Amniotic stem cell (primary cell): ENCODE measurements around the gene MINDY3.
"Not testable (repeated sequence)": the region's sequence is repeated elsewhere in the genome, so short reads cannot be mapped to it uniquely, and the experiment has no call there.

ENCODE experiments used
- DNase-seq: peaks from one replicate; lab custom pipeline; 2025; lab: John Stamatoyannopoulos, UW

Gene MINDY3

DNA sequence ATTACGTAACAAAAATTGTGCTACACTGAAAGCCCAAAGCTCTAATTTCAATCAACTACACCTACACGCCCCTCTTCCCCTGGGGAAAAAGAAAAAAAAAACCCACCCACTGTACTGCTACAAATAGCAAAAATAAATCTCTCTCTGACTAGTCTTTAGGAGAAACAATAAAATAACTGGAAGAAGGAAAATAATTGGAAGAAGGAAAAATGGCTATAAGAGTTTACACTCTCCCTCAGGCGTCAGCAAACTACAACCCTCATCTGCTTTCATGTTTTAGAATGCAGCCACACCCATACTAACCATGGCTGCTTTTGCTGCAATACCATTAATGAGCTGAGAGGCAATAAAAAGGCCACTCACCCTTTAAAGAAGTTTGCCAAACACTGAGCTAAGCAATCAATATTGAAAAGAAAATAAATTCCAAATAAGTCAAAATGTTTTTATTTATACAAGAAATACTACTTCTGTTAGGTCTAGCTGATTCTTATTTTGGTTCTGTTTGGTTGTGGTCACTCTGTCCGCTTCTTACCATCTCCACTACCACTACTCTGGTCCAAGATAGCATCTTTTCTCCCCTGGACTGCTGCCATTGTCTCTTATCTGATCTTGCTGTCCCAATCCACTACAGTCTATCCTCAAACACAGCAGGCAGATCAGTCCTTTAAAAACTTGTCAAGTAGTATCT is 3.8 kb downstream of the MINDY3 start:
- DNase-seq = no peak

DNA sequence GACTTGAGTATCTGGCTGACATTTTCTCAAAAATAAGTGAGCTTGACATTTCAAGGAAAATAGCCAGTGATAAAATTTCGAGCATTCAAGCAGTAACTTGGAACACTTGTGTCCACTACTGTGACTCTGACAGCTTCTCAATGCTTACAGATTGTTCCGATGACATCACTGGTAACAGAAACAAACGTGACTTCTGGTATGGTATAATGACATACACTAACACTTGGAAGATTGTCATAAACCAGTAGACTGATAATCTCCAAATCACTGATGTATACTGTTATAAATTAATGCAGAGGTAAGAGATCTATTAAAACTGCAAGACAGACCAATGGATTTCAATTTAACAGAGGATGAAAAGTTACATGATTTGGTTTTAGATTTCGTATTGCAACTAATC is 6.5 kb downstream of the MINDY3 start:
- no peak for DNase-seq

DNA sequence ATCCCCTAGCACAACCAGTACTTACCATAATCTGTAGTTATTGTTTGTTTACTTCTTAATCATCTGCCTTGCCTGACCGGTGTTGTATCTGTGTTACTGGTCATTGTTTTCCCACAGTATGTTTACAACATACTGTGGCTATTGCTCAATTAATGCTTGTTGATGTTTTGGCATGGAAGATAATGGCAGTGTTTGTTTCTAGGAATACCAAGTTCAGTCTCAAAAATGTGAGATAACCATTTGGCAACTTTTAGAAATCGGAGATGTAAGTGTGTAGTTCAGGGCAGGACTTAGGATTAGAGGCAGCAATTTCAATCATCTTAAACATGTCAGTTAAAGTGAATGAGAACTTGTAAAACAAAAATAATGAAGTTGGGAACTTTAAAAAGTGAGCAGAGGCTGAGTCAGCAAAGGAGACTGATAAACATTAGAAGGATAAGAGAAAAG is 8.2 kb downstream of the MINDY3 start:
- no peak for DNase-seq

DNA sequence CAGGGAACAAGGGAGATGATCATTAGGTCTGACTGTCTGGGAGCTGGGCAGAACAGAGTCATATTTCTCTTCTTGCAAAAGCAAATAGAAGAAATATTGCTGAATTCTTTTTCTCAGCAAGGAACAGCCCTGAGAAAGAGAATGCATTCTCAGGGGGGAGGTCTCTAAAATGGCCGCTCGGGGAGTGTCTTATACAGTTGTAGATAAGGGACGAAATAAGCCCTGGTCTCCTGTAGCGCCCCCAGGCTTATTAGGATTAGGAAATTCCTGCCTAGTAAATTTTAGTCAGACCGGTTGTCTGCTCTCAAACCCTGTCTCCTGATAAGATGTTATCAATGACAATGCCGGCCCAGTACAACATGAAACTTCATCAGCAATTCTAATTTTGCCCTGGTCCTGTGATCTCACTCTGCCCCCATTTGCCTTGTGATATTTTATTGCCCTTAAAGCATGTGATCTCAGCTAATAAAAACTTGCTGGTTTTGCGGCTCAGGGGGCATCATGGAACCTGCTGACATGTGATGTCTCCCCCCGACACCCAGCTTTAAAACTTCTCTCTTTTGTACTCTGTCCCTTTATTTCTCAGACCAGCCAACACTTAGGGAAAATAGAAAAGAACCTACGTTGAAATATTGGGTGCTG is 9.8 kb downstream of the MINDY3 start:
- DNase-seq = not testable (repeated sequence)

DNA sequence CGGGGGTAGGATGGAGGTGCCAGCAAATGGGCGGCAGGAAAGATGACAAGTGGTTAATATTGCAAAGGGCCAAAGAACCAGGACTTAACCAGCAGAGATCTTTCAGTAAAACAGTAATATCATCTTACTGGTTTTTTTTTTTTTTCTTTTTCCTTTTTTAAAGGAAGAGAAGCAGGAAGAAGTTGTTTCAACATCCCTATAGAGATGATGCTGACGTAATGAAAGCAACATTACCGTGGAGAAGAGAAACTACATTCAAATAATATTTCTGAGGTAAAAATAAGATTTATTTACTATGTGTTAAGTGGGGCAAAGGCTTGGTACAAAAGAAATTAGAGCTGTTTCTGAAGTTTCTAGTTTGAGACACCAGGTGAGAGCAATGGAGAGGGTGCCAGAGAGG is 11.0 kb downstream of the MINDY3 start:
- no peak for DNase-seq

DNA sequence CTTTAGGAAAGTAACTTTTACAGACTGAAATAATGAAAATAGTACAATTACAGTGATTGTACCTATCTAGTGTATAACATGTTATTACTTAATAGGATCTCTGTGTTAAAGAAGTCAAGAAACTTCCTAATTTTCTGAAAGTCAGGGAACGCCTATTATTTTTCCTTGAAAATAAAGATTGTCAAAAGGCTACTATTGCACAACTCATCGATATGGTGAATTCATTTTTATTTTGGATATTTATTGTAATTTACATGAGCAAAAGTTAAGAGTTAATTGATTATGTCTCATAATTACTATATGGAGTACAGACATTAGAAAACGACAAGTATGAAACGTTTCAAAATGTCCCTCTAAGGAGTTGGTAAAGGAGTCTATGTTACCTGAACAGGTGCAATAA is 12.8 kb downstream of the MINDY3 start:
- DNase-seq = no peak

DNA sequence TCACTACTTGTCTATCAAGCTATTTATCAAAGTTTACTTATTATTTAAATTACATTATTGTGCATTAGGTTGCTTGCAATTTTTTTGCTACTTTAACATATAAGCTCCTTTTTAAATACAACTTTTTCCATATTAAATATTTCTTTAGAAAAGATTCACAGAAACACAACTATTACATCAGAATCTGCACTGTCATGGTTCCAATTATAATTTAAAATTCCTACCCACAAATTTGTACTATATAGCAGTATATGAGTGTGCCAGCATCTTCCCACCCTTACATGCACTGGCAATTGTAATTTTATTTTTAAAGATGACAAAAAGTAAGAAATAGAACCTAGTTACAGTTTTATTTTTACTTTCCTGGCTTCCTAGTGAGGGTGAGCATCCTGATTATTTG is 15.8 kb downstream of the MINDY3 start:
- DNase-seq = no peak

DNA sequence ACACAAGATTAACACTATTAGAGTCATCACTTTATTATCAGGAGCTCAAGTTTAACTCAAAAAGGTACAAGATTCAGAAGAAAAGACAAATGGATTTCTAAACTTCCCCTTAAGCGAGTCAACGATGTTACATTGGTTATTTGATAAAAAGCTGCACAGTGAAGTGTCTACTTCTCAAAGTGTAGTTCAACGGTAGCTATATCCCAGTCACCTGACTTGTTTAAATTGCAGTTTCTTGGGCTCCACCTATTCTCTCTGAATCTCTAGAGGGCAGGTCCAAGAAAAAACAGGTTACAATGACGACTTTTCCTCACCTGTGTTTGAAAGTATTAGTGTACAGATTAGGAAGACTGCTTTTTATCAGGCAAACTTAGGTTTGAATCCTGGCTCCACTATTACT is 16.6 kb downstream of the MINDY3 start:
- DNase-seq = no peak

DNA sequence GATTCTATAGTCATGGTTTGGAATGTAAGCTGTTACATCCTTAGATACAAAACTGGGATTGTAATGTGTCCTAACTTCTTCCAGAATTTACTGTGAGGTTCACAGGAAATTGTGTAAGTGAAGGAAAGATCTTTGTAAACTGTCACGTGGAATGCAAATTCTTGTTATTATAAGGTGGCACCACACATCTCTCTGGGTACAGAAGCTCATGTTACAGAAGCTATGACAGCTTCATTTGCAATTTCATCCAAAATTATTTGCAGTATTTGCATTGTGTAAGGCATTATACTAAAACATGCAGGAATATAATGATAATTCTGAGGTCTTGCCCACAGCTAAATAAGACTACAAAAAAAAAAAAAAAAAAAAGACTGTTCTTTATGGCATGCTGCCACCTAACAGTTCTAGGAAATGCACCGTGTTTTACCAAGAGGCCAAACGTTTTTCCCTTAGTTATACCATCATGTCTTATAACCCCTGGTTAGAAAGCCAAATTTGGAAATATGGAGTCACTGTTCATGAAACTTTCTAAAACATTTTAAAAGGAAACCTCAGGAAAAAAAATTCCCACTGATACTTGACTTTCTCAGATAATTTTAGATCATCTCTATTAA is 17.6 kb downstream of the MINDY3 start:
- DNase-seq = no peak

DNA sequence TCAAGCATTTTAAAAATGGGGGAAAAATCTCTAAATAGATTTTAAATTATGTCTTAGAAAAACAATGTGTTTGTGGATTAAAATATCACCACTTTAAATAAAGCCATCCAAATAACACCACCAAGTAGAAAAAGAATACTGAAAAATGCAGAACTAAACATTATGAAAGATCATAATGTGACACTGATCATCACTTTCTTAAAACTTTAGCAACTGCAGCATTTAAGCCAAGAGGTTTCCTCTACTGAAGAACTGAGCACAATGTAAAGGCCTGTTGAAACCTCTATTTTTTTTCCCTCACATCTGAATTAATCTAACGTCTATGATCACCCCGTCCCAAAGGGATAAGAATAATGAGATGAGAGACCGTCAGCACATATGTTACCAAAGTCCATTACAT is 18.6 kb downstream of the MINDY3 start:
- no peak for DNase-seq

DNA sequence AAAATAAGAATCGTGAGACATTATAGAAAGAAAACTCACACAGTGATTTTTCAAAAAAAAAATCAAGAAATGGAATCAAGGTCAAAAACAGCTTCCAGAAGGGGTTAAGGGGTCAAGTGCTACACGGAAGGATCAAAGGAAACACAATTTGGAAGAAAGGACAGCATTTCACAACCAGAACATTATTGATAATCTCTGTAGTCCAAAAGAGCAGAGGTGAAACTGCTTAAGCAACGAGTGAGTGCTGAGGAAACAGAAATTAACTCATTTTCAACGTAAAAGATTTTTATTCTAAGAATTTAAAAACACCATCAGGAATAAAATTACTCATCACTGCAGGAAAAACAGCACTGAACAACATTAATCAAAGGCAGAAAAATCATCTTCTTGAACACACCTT is 23.5 kb downstream of the MINDY3 start:
- no peak for DNase-seq

DNA sequence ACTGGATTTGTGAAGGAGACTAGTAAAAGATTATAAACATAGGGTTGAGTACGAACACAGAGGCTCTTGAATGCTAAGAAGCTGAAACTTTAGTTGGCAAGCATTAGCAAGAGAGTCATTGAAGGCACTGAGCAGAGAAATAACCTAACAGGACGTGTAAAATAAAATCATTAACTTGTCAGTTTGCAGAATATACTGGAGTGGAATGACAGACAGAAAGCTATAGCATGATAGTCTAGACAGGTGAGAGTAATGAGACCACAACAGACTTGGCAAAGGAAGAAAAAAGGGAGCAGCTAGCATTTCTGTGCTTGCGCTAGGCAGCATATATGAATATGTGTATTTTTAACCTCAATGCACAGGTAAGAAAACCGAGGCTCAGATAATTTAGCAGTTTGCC is 30.8 kb downstream of the MINDY3 start:
- no peak for DNase-seq

DNA sequence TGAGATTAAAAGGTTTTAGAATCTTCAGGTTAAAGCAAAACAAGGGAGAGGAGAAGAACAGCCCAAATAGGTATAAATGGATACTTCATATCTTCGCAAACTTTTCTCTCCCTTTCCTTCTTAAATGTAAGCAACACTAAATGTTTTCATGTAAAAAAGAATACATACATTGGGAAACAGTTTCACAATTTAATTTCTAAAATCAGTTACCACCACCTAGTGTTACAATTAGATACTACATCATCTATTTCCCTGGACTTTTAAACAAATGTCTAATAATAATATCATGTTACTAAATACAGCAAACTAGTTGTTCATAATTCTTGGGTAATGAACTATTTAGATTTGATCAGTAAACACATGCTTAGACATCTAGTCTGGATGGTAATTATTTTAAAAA is 35.8 kb downstream of the MINDY3 start:
- DNase-seq = no peak

DNA sequence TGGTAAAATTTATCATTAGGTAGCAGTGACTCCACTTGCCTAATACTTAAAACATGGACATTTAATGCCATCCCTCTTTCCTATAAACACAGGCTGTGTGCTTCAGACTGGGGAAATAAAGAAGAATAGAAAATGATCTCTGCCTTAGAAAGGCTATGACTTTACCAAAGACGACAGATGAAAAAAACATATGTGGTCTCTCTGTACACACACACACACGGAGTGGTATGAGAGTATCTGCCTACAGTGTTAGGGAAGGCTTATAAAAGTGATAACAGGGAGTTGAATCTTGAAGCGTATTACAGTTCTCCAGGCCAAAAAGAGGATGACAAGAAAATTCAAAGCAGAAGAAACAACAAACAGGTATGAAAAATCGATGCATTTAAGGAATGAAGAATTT is 38.2 kb downstream of the MINDY3 start:
- no peak for DNase-seq

DNA sequence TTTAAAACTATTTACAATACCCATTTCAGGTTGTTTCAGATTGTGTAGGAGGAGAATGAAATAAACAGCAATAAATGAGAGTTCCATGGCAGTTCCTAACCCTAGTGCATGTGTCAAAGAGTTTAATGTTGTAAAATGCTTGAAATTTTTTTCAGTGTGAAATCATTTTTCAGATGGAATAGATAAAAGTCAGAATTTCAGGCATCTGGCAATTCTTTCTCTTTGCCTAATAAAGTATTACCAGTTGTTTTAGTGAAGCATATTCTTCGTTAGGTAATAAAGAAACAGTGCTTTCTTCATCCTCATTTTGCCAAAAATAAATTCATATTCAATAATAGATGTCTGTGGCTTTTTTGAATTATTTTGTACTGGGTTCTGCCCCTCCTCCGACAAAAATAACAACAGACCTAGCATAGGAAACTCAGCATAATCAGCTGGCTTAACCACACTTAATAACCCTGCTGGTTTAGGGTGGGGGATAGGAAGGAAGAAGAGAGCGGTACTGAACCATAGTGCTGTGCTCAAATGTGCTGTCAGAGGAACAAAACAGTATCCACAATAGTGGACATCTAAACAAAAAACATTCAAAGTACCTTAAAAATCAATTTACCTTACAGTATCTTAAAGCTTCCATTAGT is 39.1 kb downstream of the MINDY3 start:
- no peak for DNase-seq

DNA sequence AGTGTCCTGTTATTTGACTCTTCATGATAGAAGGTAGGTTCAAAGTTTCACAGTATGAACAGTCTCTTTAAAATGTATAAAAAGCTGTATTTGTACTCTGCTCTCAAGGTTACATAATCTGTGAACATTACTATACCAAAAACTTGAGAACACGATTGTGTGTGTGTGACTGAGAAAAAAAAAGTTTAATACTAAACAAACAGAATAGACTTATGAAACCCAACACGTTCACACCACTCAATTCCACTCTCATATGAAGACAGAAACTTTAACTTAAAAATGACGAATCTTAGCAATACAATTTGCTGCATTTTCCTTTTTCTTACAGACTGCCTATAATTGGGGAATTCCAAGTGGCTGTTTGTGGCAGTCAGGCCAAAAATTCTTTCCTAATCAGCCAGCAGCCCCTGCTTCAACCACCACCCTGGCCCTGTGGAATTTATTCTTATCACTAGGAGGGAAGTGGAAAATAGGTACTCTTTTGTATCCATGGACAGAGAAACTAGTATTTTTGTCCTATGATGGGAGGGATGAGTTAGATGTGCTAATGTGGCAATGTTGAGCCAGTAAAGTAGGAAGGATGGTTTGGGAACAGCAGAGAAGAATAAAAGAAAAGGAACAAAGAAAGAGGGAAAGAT is 42.8 kb downstream of the MINDY3 start:
- DNase-seq = no peak

DNA sequence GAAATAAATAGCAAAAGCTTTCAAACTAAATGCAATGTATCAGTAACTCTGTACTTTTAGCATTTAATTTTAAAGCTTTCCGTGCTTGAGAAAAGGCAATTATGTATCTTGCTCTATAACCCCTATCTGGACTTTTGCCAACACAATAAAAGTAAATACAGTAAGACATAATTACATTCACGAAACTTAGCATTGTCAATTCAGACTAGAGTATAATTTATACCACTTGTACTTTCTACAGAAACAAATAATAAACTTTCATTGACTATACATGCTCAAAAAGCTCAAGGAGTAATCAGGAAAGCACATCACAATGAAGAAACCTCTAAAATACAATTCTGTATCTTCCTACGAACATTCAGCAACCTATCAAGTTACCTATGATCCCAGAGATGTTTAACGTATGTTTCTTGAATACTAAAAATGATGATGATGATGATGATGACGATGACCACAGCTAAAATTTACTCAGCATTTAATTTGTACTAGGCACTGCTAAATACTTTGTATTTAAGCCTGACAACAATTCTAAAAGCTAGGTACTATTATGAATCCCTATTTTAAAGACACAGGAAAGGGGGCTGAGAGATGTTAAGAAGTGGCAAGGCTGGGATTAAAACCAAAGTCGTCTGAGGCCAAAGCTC is 44.9 kb downstream of the MINDY3 start:
- no peak for DNase-seq

DNA sequence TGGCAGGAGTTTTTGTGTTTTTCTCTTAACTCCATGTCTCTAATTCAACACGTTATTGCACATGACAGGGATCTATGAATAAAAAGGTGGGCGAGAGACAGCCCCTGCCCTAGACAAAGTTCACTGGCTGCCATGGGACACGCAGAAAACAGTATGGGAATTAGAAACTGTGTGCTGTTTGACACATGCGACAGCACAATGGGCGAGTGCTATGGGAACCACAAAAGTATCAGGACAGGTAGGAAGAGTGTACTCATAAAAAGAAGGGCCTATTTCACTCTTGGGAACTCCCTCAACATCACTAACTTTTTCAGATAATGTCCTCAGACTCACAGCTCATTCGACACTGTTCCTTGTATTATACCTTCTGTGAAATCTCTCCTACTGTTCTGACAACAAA is 45.7 kb downstream of the MINDY3 start:
- DNase-seq = no peak

DNA sequence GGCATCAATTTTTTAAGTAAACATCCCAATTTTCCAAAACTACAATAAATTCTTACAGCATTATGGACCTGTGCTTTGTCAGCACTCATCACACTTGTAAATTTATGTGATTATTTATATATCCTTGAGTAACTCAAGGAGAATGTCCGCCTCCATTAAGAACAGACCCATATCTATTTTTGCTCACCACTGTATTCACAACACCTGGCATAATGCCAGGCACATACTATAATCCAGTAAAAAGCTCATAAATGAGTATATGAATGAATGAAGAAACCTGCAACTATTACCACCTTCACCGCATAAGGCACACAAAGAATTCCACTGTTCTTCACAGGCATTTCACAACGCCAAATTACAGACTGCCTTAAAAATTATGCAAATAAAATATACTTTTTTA is 46.9 kb downstream of the MINDY3 start:
- DNase-seq = no peak

DNA sequence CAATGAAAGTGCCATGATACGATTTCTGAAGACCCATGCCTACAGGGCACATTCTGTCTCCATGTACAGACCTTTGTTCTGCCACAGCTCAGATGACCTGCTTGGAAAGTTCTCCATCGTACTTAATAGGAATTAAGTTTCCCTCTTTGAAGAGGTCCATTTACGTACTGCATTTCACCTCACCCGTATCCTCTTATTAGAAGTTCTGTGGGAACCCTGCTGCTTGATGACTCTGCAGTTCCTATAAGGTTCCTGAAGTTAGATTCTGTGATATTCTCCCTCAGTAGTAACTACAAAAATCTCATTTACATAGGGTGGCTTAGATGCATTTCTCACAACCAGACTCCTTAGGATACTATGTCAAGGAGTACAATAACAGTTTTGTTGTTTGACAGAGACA is 50.9 kb downstream of the MINDY3 start:
- DNase-seq = no peak

DNA sequence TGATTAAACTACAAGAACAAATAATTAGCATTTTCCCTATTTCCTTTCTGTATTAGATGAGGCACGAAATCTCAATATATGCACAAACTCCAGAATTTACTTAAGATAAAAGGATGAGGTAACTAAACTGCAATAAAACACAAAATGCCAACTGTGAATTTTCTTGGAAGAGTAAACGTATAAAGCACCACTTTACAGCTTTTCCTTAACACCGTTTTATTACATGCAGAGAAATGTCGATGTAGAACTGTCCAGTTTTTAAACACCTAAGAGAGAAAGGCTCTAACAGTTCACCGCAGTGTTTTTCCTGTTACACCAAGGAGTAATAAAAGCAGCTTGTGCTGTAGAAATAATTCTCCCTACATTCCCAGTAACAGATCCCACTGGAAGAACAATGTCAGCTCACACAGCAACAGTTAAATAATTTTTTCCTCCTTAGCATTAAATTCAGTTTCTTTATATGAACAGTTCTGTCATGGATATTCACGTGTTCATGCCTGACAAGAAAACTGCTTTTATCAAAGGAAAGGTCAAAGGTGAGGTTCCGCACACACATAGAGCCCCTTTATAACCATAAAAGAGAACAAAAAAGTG is 52.0 kb downstream of the MINDY3 start:
- no peak for DNase-seq
